Caco-2 (cell line): Measurements from ENCODE around the gene CLIC4. TPM values are rescaled to one million over a fixed set of nuclear protein-coding genes. Genes with fewer than 3 reads are reported as not detected.

Experiments
- BruUV-seq: library from RNA; stranded (reverse); fragments of 400-500 nt; replicated peaks from 2 replicates; lab custom pipeline; 2021; lab: Mats Ljungman, UMichigan
- CTCF ChIA-PET: fragments of 300-600 bp; sonication (Branson Sonifier 250); formaldehyde crosslinking; loops from one replicate; lab custom pipeline; 2022; ENCODE audit warnings: antibody characterized with exemption; lab: Charles Lee
- POLR2A ChIA-PET: fragments of 300-600 bp; sonication (Branson Sonifier 250); formaldehyde crosslinking; loops from one replicate; lab custom pipeline; 2022; ENCODE audit warnings: antibody characterized with exemption; lab: Charles Lee
- DNase-seq, 2 experiments: peaks; one replicate each; pipeline versions ENCODE4 v3.0.0 to v3.0.0-alpha.2; 2020 to 2022
- H3K27me3 ChIP-seq: replicated peaks from 2 replicates; pipeline ENCODE4 v1.6.0; 2011; ENCODE audit warnings: low read length; ENCODE audit not compliant: control insufficient read depth, insufficient read depth
- H3K36me3 ChIP-seq: 2 replicates; pipeline ENCODE4 v1.5.1; 2011; ENCODE audit warnings: low read length; ENCODE audit not compliant: control insufficient read depth, insufficient read depth
- H3K4me1 ChIP-seq: fragments of 250-450 bp; sonication (Bioruptor Pico); 2 replicates; pipeline ENCODE4 v1.5.1; 2020; ENCODE audit warnings: mild to moderate bottlenecking
- H3K4me3 ChIP-seq: 2 replicates; pipeline ENCODE4 v1.5.1; 2011; ENCODE audit warnings: low read depth, mild to moderate bottlenecking, control low read depth, low read length
- H3K9me3 ChIP-seq: fragments of 250-450 bp; sonication (Bioruptor Pico); 2 replicates; pipeline ENCODE4 v1.5.1; 2020; ENCODE audit warnings: mild to moderate bottlenecking, moderate library complexity
- H3K27ac Mint-ChIP-seq: one replicate; pipeline ENCODE4 v1.8.0; 2022; ENCODE audit warnings: mixed read lengths; ENCODE audit not compliant: unreplicated experiment
- H3K27me3 Mint-ChIP-seq: one replicate; pipeline ENCODE4 v1.8.0; 2022; ENCODE audit warnings: mixed read lengths; ENCODE audit not compliant: insufficient read depth, unreplicated experiment
- H3K36me3 Mint-ChIP-seq: one replicate; pipeline ENCODE4 v1.8.0; 2022; ENCODE audit warnings: mild to moderate bottlenecking, mixed read lengths; ENCODE audit not compliant: insufficient read depth, unreplicated experiment
- H3K4me1 Mint-ChIP-seq: one replicate; pipeline ENCODE4 v1.8.0; 2022; ENCODE audit warnings: low read depth, mixed read lengths; ENCODE audit not compliant: unreplicated experiment
- H3K4me3 Mint-ChIP-seq: one replicate; pipeline ENCODE4 v1.8.0; 2022; ENCODE audit warnings: mild to moderate bottlenecking, moderate library complexity, mixed read lengths; ENCODE audit not compliant: unreplicated experiment
- H3K9me3 Mint-ChIP-seq: one replicate; pipeline ENCODE4 v1.8.0; 2022; ENCODE audit warnings: mixed read lengths; ENCODE audit not compliant: unreplicated experiment
- CTCF ChIP-seq, 2 experiments: fragments of 200-600 bp in 1 of 2; IDR thresholded peaks; 1 replicate in 1 of 2; 2 replicates in 1 of 2; pipeline versions ENCODE4 v1.5.1 to v1.8.0; 2011 to 2022; ENCODE audit warnings: antibody characterized with exemption in 1 of 2, control low read depth in 1 of 2, inconsistent platforms in 1 of 2, low read depth in 1 of 2, low read length in 1 of 2, mild to moderate bottlenecking in 1 of 2, moderate library complexity in 1 of 2; ENCODE audit not compliant: insufficient read depth in 1 of 2, severe bottlenecking in 1 of 2, unreplicated experiment in 1 of 2
- intact Hi-C: fragments of 100-400 bp; cut with micrococcal nuclease; formaldehyde crosslinking; loops from one replicate; pipeline ENCODE4 v1.10.0; 2022; ENCODE audit not compliant: unreplicated experiment
- total RNA-seq: library from RNA; stranded (reverse); gene quantifications from 2 replicates; pipeline ENCODE4 v1.2.3, GENCODE V29; 2022

CLIC4 gene
- total RNA-seq, 1 experiment from 2014 or later = 140 TPM

GRCh38 chr1:24708938-24709337 is 36.3 kb upstream of the CLIC4 start:
- Histone ChIP-seq H3K4me1 (peaks cover 25% of the 10 kb centered on the region), H3K4me3 (no peak overlapping the region), H3K9me3 (no peaks in the 10 kb centered on the region), H3K27me3 (no peaks in the 10 kb centered on the region), H3K36me3 (no peaks in the 10 kb centered on the region)
- ChIA-PET POLR2A (interaction anchor here (0.7 kb wide), 1 partner anchor 54 kb away, joined by 3 read pairs; no protein-coding TSS in a partner anchor), CTCF (interaction anchor here (1.1 kb wide), 1 partner anchor 20 kb away, joined by 4 read pairs; no protein-coding TSS in a partner anchor)
- no peak for TF ChIP-seq CTCF (IDR thresholded peaks at IDR 0.05; ENCODE audit: insufficient read depth in 1 of 2, low read depth in 1 of 2, low read length in 1 of 2, severe bottlenecking in 1 of 2, unreplicated experiment in 1 of 2)
- intact Hi-C loops = loop anchor here (5.0 kb wide), 1 partner anchor 38 kb away; the partner anchor contains the start of gene CLIC4
- Mint-ChIP-seq H3K36me3 (peaks cover 7% of the 10 kb centered on the region), H3K4me1 (peaks cover 16% of the 10 kb centered on the region), H3K27ac (no peak overlapping the region), H3K4me3 (no peak overlapping the region), H3K27me3 (no peaks in the 10 kb centered on the region), H3K9me3 (no peaks in the 10 kb centered on the region)
- BruUV-seq = no TSS peak
- DNase-seq = no peak

GRCh38 chr1:24709791-24710441 is 35.3 kb upstream of the CLIC4 start:
- Mint-ChIP-seq H3K4me3 (no peak overlapping the region), H3K4me1 (peaks cover 10% of the 10 kb centered on the region), H3K36me3 (peaks cover 7% of the 10 kb centered on the region), H3K27me3 (no peaks in the 10 kb centered on the region), H3K27ac (no peak overlapping the region), H3K9me3 (no peaks in the 10 kb centered on the region)
- BruUV-seq = no TSS peak
- no peak for TF ChIP-seq CTCF (IDR thresholded peaks at IDR 0.05; ENCODE audit: insufficient read depth in 1 of 2, low read depth in 1 of 2, low read length in 1 of 2, severe bottlenecking in 1 of 2, unreplicated experiment in 1 of 2)
- Histone ChIP-seq H3K9me3 (no peaks in the 10 kb centered on the region), H3K27me3 (no peaks in the 10 kb centered on the region), H3K36me3 (no peaks in the 10 kb centered on the region), H3K4me1 (peaks cover 25% of the 10 kb centered on the region), H3K4me3 (no peak overlapping the region)
- intact Hi-C loops = loop anchor here (5.0 kb wide), 1 partner anchor 37 kb away; the partner anchor contains the start of gene CLIC4
- ChIA-PET POLR2A (no interaction called here), CTCF (interaction anchor here (1.1 kb wide), 1 partner anchor 21 kb away, joined by 4 read pairs; no protein-coding TSS in a partner anchor)
- no peak for DNase-seq

GRCh38 chr1:24711329-24711728 is 33.9 kb upstream of the CLIC4 start:
- POLR2A ChIA-PET = no interaction called here

More at GRCh38 chr1:24711329-24711728, 33.9 kb upstream of the CLIC4 start:
- Mint-ChIP-seq H3K4me1 (no peaks in the 10 kb centered on the region), H3K36me3 (no peaks in the 10 kb centered on the region), H3K27me3 (no peaks in the 10 kb centered on the region), H3K4me3 (no peak overlapping the region), H3K27ac (no peak overlapping the region), H3K9me3 (no peaks in the 10 kb centered on the region)
- H3K27me3 ChIP-seq = no peaks in the 10 kb centered on the region
- intact Hi-C loops = no loop called here
- H3K4me1 ChIP-seq = peaks cover 19% of the 10 kb centered on the region
- H3K9me3 ChIP-seq = no peaks in the 10 kb centered on the region
- BruUV-seq = no TSS peak
- no peak for DNase-seq
- CTCF ChIA-PET = interaction anchor here (0.6 kb wide), 1 partner anchor 119 kb away, joined by 3 read pairs; no protein-coding TSS in a partner anchor
- no peak for TF ChIP-seq CTCF (IDR thresholded peaks at IDR 0.05; ENCODE audit: insufficient read depth in 1 of 2, low read depth in 1 of 2, low read length in 1 of 2, severe bottlenecking in 1 of 2, unreplicated experiment in 1 of 2)
- H3K4me3 ChIP-seq = no peak overlapping the region
- H3K36me3 ChIP-seq = no peaks in the 10 kb centered on the region
